ENCODE data around the gene CCSAP.

CCSAP gene

DNA sequence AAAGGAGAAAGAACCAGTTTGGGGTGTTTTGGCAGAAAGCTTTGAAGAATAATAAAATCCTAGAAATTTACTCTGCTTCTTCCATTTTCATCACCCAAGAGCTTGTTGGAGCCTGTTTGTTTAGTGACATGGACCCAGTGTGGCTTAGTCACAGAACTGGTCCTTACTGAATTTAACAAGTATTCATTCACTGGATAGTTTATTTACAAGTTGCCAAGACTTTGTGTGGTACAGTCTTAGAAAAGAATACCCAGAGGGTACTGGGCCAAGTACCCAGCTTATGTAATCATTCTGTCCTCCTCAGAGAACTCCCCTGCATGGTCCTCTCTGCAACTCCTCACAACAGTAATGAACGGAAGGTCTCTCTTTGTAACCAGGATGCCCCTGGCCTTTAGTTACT, 55.6 kb downstream of the CCSAP start:
- no peaks in the 10 kb centered on the region for H3K9me3 ChIP-seq (ENCODE audit: control insufficient read depth, low read length)
- no peaks in the 10 kb centered on the region for H3K4me1 ChIP-seq (ENCODE audit: control insufficient read depth, insufficient read depth, low read length, poor library complexity, severe bottlenecking)
- no peak overlapping the region for H3K27ac ChIP-seq (ENCODE audit: low read depth, low read length, severe bottlenecking)
- H3K36me3 ChIP-seq (ENCODE audit: control insufficient read depth, insufficient read depth, low read length) = peaks cover 29% of the 10 kb centered on the region
- no CpG with 5 or more reads among the region's 1 CpG for WGBS, 2 experiments (ENCODE audit: insufficient coverage in 2 of 2)
- no peak overlapping the region for H3K4me3 ChIP-seq (ENCODE audit: extremely low read depth, insufficient read depth, low read length, poor library complexity, severe bottlenecking)

DNA sequence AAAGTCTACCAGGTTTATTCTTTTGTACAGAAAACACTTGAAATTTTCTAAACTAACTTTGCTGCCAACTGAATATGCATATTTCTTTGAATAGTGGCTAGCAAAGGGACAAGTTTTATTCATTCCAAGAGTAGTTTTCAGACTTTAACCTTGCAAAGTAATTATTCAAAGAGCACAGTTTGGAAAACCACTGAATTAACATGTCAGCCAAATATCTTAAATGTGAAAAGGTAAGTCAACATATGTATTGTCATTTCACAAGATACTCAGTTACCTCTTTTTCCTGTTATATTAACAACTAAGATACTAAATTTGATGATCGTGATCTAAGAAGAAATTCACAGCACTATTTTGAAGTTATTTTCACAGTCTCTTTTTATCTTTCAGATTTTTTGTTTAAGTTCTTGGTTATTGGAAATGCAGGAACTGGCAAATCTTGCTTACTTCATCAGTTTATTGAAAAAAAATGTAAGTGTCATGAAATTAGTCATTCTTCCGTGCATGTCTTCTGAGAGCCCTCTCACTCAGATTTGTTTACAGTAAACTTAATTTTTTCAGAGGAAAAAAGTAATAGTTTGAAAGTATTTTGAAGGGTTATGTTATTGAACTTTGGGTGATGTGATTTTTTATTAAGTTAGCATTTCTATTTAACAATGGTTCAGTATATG, 56.6 kb downstream of the CCSAP start:
- no peak overlapping the region for H3K27ac ChIP-seq (ENCODE audit: low read depth, low read length, severe bottlenecking)
- H3K4me1 ChIP-seq (ENCODE audit: control insufficient read depth, insufficient read depth, low read length, poor library complexity, severe bottlenecking) = no peaks in the 10 kb centered on the region
- peaks cover 24% of the 10 kb centered on the region for H3K36me3 ChIP-seq (ENCODE audit: control insufficient read depth, insufficient read depth, low read length)
- no CpG with 5 or more reads among the region's 2 CpGs for WGBS, 2 experiments (ENCODE audit: insufficient coverage in 2 of 2)
- no peak overlapping the region for H3K4me3 ChIP-seq (ENCODE audit: extremely low read depth, insufficient read depth, low read length, poor library complexity, severe bottlenecking)
- no peaks in the 10 kb centered on the region for H3K9me3 ChIP-seq (ENCODE audit: control insufficient read depth, low read length)

DNA sequence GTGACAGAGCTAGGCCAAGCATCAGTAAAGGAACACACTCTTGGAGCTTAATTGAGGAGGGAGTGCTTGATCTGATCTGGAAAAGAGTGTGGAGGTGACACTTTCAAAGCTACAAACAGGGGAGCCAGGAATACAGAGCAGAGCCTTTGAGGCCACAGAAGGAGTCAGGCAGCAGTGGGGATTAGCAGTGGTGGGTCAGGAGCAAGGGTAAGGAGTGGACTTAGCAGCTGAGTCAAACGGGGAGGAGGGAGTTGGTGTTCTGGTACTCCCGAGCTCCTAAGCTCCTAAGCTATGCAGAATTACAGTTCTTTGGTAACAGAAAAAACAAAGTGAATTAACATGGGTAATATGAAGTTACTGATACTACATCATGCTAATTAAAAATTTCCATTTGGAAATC, 57.4 kb downstream of the CCSAP start:
- Histone ChIP-seq H3K4me1 (ENCODE audit: control insufficient read depth, insufficient read depth, low read length, poor library complexity, severe bottlenecking) (no peaks in the 10 kb centered on the region), H3K9me3 (ENCODE audit: control insufficient read depth, low read length) (no peaks in the 10 kb centered on the region), H3K36me3 (ENCODE audit: control insufficient read depth, insufficient read depth, low read length) (peaks cover 16% of the 10 kb centered on the region), H3K27ac (ENCODE audit: low read depth, low read length, severe bottlenecking) (no peak overlapping the region), H3K4me3 (ENCODE audit: extremely low read depth, insufficient read depth, low read length, poor library complexity, severe bottlenecking) (no peak overlapping the region)
- 84% methylated on average over 2 of the region's 2 CpGs; no CpG with 5 or more reads in 1 of the 2 experiments for WGBS, 2 experiments (ENCODE audit: insufficient coverage in 2 of 2)

DNA sequence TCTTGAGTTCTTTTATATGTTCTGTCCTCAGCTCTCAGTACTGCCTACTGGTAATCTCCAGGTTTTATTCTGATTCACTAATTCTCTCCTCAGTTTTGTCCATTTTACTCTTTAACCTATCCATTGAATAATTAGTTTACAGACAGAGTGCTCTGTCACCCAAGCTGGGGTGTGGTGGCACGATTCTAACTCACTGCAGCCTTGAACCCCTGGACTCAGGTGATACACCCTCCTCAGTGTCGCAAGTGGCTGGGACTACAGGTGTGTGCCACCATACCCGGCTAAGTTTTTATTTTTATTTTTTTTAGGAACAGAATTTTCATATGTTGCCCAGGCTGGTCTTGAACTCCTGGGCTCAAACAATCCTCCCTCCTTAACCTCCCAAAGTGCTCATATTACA, 58.0 kb downstream of the CCSAP start:
- H3K4me3 ChIP-seq (ENCODE audit: extremely low read depth, insufficient read depth, low read length, poor library complexity, severe bottlenecking) = no peak overlapping the region
- no peaks in the 10 kb centered on the region for H3K9me3 ChIP-seq (ENCODE audit: control insufficient read depth, low read length)
- no peak overlapping the region for H3K27ac ChIP-seq (ENCODE audit: low read depth, low read length, severe bottlenecking)
- H3K36me3 ChIP-seq (ENCODE audit: control insufficient read depth, insufficient read depth, low read length) = peaks cover 11% of the 10 kb centered on the region
- H3K4me1 ChIP-seq (ENCODE audit: control insufficient read depth, insufficient read depth, low read length, poor library complexity, severe bottlenecking) = no peaks in the 10 kb centered on the region
- 83 to 100% methylated on average over 1 to 2 of the region's 3 CpGs for WGBS, 2 experiments (ENCODE audit: insufficient coverage in 2 of 2)

DNA sequence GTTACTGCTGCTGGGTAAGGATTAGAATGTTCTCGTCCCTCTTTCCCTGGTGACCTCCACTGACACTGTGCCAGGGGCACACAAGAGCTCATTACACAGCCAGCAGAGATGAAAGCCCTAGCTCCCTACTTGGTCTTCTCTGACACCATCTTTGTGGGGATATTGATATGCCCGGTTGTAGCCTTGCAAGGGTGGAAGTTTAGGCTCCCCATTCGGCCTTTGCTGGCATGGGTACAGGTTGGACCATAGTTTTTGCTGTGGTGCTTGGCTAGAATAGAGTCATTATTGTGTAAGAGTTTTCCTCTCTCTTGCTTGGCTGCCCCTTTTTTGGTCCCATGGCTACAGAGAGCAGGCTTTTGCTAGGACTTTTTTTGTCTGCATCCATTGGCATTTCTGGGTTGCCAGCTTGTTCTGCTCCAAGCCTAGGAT, 59.6 kb downstream of the CCSAP start:
- no peak overlapping the region for H3K4me3 ChIP-seq (ENCODE audit: extremely low read depth, insufficient read depth, low read length, poor library complexity, severe bottlenecking)
- H3K36me3 ChIP-seq (ENCODE audit: control insufficient read depth, insufficient read depth, low read length) = no peaks in the 10 kb centered on the region
- H3K27ac ChIP-seq (ENCODE audit: low read depth, low read length, severe bottlenecking) = no peak overlapping the region
- peaks cover 3% of the 10 kb centered on the region for H3K4me1 ChIP-seq (ENCODE audit: control insufficient read depth, insufficient read depth, low read length, poor library complexity, severe bottlenecking)
- H3K9me3 ChIP-seq (ENCODE audit: control insufficient read depth, low read length) = no peaks in the 10 kb centered on the region
- 100% methylated on average over 1 of the region's 3 CpGs; no CpG with 5 or more reads in 1 of the 2 experiments for WGBS, 2 experiments (ENCODE audit: insufficient coverage in 2 of 2)

DNA sequence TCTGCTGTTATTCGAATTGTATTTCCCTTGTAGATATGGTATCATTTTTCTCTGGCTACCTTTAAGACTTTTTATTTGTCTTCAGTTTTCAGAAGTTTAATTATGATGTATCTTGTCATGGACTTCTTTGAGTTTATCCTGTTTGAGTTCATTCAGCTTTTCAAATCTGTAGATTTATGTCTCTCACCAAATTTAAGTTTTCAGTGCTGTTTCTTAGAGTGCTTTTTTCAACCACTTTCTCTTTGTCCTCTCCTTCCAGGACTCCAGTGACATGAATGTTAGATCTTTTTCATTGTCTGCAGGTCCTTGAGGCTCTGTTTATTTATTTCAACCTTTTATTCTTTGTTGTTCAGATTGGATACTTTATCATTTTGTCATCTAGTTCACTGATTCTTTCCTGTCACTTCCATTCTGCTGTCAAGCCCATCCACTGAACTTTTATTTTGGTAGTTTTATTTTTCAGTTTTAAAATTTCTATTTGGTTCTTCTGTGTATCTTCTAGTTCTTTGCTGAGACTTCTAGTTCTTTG, 60.5 kb downstream of the CCSAP start:
- WGBS, 2 experiments (ENCODE audit: insufficient coverage in 2 of 2) = no CpG with 5 or more reads among the region's 1 CpG
- H3K4me3 ChIP-seq (ENCODE audit: extremely low read depth, insufficient read depth, low read length, poor library complexity, severe bottlenecking) = no peak overlapping the region
- peaks cover 3% of the 10 kb centered on the region for H3K4me1 ChIP-seq (ENCODE audit: control insufficient read depth, insufficient read depth, low read length, poor library complexity, severe bottlenecking)
- H3K36me3 ChIP-seq (ENCODE audit: control insufficient read depth, insufficient read depth, low read length) = no peaks in the 10 kb centered on the region
- H3K27ac ChIP-seq (ENCODE audit: low read depth, low read length, severe bottlenecking) = no peak overlapping the region
- H3K9me3 ChIP-seq (ENCODE audit: control insufficient read depth, low read length) = no peaks in the 10 kb centered on the region

DNA sequence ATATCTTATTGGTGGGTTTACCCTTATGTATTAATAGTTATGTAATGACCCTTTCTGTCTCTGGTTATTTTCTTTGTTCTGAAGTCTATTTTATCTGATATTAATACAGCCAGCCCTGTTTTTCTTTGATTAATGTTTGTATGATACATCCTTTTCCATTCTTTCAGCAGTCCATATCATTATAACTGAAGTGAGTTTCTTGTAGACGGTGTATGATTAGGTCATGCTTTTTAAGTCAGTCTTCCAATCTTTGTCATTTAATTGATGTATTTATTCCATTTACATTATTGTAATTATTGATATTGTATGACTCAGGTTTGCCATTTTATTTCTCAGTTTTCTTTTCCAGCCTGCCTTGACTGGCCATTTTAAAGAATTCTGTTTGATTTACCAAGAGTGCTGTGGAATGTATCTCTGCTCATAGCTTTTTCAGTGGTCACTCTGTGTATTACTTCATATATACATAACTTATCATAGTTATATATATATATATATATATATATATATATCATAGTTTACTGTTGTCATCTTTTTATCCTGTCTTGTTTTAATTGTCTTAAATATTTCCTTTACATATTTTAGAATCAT, 61.4 kb downstream of the CCSAP start:
- H3K27ac ChIP-seq (ENCODE audit: low read depth, low read length, severe bottlenecking) = no peak overlapping the region
- WGBS, 2 experiments (ENCODE audit: insufficient coverage in 2 of 2) = no CpG with 5 or more reads among the region's 1 CpG
- H3K4me1 ChIP-seq (ENCODE audit: control insufficient read depth, insufficient read depth, low read length, poor library complexity, severe bottlenecking) = peaks cover 3% of the 10 kb centered on the region
- H3K36me3 ChIP-seq (ENCODE audit: control insufficient read depth, insufficient read depth, low read length) = peaks cover 3% of the 10 kb centered on the region
- H3K4me3 ChIP-seq (ENCODE audit: extremely low read depth, insufficient read depth, low read length, poor library complexity, severe bottlenecking) = no peak overlapping the region
- no peaks in the 10 kb centered on the region for H3K9me3 ChIP-seq (ENCODE audit: control insufficient read depth, low read length)

DNA sequence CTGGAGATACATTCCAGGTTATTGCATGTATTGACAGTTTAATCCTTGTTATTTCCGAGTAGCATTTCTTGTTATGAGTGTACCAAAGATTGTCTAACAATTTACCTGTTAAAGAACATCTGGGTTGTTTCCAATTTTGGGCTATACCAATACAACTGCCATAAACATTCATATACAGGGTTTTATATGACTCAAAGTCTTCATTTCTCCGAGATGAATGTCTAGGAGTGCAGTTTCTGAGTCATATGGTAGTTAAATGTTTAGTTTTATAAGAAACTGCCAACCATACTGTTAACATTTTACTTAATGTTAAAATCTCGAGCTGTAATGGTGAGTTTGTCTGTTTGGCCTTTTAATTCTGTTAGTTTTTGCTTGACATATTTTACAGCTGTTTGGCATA, 61.9 kb downstream of the CCSAP start:
- WGBS, 2 experiments (ENCODE audit: insufficient coverage in 2 of 2) = 100% methylated on average over 1 of the region's 3 CpGs; no CpG with 5 or more reads in 1 of the 2 experiments
- H3K36me3 ChIP-seq (ENCODE audit: control insufficient read depth, insufficient read depth, low read length) = peaks cover 3% of the 10 kb centered on the region
- H3K9me3 ChIP-seq (ENCODE audit: control insufficient read depth, low read length) = no peaks in the 10 kb centered on the region
- H3K27ac ChIP-seq (ENCODE audit: low read depth, low read length, severe bottlenecking) = no peak overlapping the region
- peaks cover 3% of the 10 kb centered on the region for H3K4me1 ChIP-seq (ENCODE audit: control insufficient read depth, insufficient read depth, low read length, poor library complexity, severe bottlenecking)
- no peak overlapping the region for H3K4me3 ChIP-seq (ENCODE audit: extremely low read depth, insufficient read depth, low read length, poor library complexity, severe bottlenecking)

DNA sequence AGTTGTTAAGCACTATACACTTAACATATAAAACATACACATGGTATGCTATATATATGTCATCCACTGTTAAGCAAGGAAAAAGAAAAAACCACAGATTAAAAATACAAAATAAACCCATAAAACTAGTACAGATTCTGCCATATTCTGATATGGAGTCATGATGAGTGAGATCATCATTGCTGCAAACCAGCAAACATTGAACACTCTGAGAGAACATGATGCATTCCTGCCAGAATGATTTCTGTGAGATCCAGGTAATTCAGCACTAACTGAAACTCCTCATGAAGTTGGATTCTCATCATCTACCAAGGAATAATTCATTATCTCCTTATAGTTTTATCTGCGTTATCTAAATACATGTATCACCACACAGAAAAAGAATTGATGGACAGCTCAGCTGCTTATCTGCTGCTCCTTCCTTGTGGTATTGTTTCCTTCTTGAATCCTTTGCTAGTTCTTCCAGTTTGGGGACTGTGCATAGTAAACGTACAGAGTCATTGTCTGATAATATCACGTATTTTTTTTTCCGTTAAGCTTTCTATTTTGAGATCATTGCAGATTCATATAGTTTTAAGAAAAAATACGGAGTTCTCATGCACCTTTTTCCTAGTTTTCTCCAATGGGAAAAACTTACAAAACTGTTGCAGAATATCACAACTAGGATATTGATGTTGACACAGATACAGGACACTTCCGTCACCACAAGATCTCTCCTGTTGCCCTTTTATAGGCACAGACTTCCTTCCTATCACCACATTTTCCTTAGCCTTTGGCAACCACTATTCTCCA, 62.6 kb downstream of the CCSAP start:
- Histone ChIP-seq H3K4me3 (ENCODE audit: extremely low read depth, insufficient read depth, low read length, poor library complexity, severe bottlenecking) (no peak overlapping the region), H3K4me1 (ENCODE audit: control insufficient read depth, insufficient read depth, low read length, poor library complexity, severe bottlenecking) (peaks cover 3% of the 10 kb centered on the region), H3K36me3 (ENCODE audit: control insufficient read depth, insufficient read depth, low read length) (peaks cover 3% of the 10 kb centered on the region), H3K9me3 (ENCODE audit: control insufficient read depth, low read length) (no peaks in the 10 kb centered on the region), H3K27ac (ENCODE audit: low read depth, low read length, severe bottlenecking) (no peak overlapping the region)
- WGBS, 2 experiments (ENCODE audit: insufficient coverage in 2 of 2) = 100% methylated on average over 1 to 2 of the region's 6 CpGs

DNA sequence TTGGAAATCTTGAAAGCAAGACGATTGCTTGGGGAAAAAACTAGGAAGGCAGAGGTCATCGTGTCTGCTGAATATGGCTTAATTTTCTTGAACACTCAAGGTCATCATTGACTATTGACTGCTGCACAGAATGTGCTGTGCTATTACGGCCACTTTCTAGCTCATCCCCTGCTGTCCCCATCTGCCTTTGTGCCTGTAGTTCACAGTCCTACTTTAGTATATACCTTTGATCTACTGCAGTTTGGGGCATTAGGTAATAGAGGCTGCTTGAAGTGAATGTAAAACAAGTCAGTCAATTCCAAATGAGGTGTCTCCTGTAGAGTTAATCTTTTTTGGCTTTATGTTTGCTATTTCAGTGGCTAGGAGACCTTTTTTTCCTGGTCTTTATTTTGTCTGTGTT, 63.6 kb downstream of the CCSAP start:
- peaks cover 3% of the 10 kb centered on the region for H3K36me3 ChIP-seq (ENCODE audit: control insufficient read depth, insufficient read depth, low read length)
- no peak overlapping the region for H3K4me3 ChIP-seq (ENCODE audit: extremely low read depth, insufficient read depth, low read length, poor library complexity, severe bottlenecking)
- no peaks in the 10 kb centered on the region for H3K9me3 ChIP-seq (ENCODE audit: control insufficient read depth, low read length)
- no peak overlapping the region for H3K27ac ChIP-seq (ENCODE audit: low read depth, low read length, severe bottlenecking)
- 83 to 86% methylated on average over 2 to 3 of the region's 3 CpGs for WGBS, 2 experiments (ENCODE audit: insufficient coverage in 2 of 2)
- H3K4me1 ChIP-seq (ENCODE audit: control insufficient read depth, insufficient read depth, low read length, poor library complexity, severe bottlenecking) = peaks cover 3% of the 10 kb centered on the region
